Measurements from ENCODE around the gene HMCN2.

HMCN2 gene

DNA sequence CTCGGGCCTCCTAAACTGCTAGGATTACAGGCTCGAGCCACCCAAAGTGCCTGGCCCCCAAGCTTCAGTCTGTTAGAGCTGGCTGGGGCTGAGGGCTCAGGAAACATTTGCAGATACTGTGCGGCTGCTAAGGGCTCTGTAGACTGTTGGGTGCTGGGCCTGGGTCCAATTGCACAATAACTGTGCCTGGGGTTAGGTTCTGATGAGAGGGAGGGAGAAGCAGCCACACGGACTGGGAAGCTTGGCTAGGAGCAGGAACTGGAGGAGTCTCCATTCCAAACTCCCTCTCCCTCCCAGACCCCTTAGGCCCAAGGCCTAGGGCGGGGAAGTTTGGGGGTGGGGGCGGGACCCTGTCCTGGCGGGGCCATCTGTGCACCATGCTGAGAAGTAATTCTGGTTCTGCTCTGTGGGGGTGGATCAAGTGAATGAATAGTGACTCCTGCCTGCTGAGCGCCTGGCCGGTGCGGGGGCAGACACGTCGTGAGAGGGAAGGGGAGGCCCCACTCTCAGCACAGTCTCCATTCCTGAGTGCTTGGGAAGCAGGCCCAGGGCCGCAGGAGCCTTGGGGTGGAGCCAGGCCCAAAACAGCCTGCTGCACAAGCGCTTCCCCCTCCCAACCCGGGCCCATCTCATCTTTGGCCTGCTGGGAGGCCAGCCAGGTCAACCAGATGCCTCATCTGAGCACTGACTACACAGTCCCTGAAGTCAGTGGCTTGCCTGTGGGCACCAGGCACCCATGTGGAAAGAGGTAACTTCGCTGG lies 180.7 kb downstream of the HMCN2 start:
- Histone ChIP-seq H3K9me3 (no peaks in the 10 kb centered on the region), H3K4me3 (ENCODE audit: low read depth, low read length) (peak overlapping the region; percentile 83), H3K36me3 (no peaks in the 10 kb centered on the region), H3K27me3 (no peaks in the 10 kb centered on the region), H3K4me1 (peaks cover 35% of the 10 kb centered on the region)
- TF ChIP-seq CTCF (IDR thresholded peaks at IDR 0.05; ENCODE audit: low read depth, low read length): no peak
- DNase-seq: peak; percentile 65

GRCh38 chr9:130447193-130447816 lies 181.7 kb downstream of the HMCN2 start:
- TF ChIP-seq CTCF (IDR thresholded peaks at IDR 0.05; ENCODE audit: low read depth, low read length): no peak
- Histone ChIP-seq H3K36me3 (no peaks in the 10 kb centered on the region), H3K4me1 (peaks cover 45% of the 10 kb centered on the region), H3K9me3 (no peaks in the 10 kb centered on the region), H3K27me3 (no peaks in the 10 kb centered on the region), H3K4me3 (ENCODE audit: low read depth, low read length) (peak overlapping the region; percentile 83)
- no peak for DNase-seq

- H3K4me1 ChIP-seq: peaks cover 51% of the 10 kb centered on the region
- no peaks in the 10 kb centered on the region for H3K27me3 ChIP-seq
- peak overlapping the region; percentile 83; the same call in 1 of the 2 replicates for H3K4me3 ChIP-seq (ENCODE audit: low read depth, low read length)
- DNase-seq: peak; percentile 67
- H3K9me3 ChIP-seq: no peaks in the 10 kb centered on the region
- no peak for TF ChIP-seq CTCF (IDR thresholded peaks at IDR 0.05; ENCODE audit: low read depth, low read length)
- H3K36me3 ChIP-seq: no peaks in the 10 kb centered on the region
These were observed 182.6 kb downstream of the HMCN2 start for GRCh38 chr9:130448035-130448624.

DNA sequence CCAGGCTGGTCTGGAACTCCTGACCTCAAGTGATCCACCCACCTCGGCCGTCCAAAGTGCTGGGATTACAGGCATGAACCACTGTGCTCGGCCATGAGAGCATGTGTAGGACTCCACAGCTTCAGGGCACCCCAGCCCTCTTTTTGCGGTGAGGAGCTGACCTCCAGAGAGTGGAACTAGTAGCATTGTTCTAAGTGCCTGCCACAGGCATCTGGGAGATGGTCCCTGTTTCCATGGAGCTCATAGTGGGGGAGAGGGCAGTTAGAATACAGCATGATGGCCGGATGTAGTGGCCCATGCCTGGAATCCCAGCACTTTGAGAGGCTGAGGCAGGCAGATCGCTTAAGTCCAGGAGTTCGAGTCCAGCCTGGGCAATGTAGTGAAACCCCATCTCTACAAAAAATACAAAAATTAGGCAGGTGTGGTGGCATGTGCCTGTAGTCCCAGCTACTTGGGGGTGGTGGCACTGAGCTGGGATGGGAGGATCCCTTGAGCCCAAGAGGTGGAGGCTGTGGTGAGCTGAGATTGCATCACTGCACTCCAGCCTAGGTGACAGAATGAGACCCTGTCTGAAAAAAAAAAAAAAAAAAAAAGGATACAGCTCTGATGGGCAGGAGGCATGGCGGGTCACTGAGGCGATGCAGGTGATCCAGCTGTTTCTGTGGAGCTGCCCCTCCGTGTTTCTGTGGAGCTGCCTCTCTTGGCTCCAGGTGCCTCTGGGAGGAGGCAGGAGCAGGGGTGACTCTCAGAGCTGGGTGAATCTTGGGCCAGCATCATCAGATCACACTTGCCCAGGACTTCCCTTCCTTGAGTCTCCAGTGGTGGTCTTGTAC lies 183.4 kb downstream of the HMCN2 start:
- Histone ChIP-seq H3K27me3 (no peaks in the 10 kb centered on the region), H3K9me3 (no peaks in the 10 kb centered on the region), H3K36me3 (no peaks in the 10 kb centered on the region), H3K4me3 (ENCODE audit: low read depth, low read length) (no peak overlapping the region), H3K4me1 (peaks cover 60% of the 10 kb centered on the region)
- no peak for DNase-seq
- TF ChIP-seq CTCF (IDR thresholded peaks at IDR 0.05; ENCODE audit: low read depth, low read length): no peak

DNA sequence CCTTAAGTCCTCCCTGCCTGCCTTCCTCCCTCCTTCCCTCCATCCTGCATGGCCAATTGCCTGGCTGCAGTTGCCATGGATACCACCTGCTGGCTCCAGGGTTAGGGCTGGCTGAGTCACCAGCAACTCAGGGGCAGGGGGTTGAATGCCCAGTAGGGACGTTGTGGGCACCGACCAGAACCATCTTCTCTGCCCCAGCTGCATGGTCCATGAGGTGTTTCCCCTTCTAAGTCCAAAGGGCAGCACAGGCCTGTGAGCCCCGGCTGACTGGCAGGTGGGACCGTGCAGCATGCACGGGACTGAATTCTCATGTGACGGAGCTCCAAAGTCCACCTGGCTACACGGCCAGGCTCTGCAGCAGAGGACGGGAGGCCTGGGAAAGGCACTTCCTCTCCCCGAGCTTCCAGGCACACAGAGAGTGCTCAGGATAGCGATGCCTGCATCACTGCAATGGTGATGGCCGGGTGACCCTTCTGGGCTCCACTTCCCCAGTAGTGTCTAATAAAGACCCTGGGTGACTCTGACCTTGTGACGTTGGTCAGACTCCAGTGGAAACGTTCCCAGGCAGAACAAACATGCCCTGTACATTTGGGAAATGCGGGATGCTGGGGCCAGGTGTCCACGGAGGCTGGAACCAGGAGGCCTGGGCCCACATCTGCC lies 184.9 kb downstream of the HMCN2 start:
- H3K36me3 ChIP-seq: peaks cover 12% of the 10 kb centered on the region
- no peak overlapping the region for H3K4me3 ChIP-seq (ENCODE audit: low read depth, low read length)
- DNase-seq: no peak
- H3K27me3 ChIP-seq: no peaks in the 10 kb centered on the region
- H3K9me3 ChIP-seq: no peaks in the 10 kb centered on the region
- peaks cover 61% of the 10 kb centered on the region for H3K4me1 ChIP-seq
- TF ChIP-seq CTCF (IDR thresholded peaks at IDR 0.05; ENCODE audit: low read depth, low read length): no peak

Data from BE2C (cell line).